PC-9 (cell line): ENCODE results near the gene PPP1R27. TPM values are rescaled to one million over a fixed set of nuclear protein-coding genes. Genes with fewer than 3 reads are reported as not detected.
A peak's percentile ranks its signal among the peaks of the same experiment; 100 is the strongest.

Source experiments
- BruUV-seq: library from RNA; stranded (reverse); fragments of 400-500 nt; replicated peaks from 2 replicates; lab custom pipeline; 2021; lab: Mats Ljungman, UMichigan
- CTCF ChIA-PET: fragments of 300-600 bp; sonication (Branson Sonifier 250); formaldehyde crosslinking; loops from one replicate; lab custom pipeline; 2022; ENCODE audit warnings: antibody characterized with exemption; lab: Charles Lee
- POLR2A ChIA-PET: fragments of 300-600 bp; sonication (Branson Sonifier 250); formaldehyde crosslinking; loops from one replicate; lab custom pipeline; 2022; ENCODE audit warnings: antibody characterized with exemption; ENCODE audit not compliant: unreplicated experiment; lab: Charles Lee
- DNase-seq, 2 experiments: peaks; one replicate each; pipeline versions ENCODE4 v3.0.0 to v3.0.0-alpha.2; 2015 to 2022; ENCODE audit warnings: mixed read lengths in 1 of 2
- H2AFZ ChIP-seq: fragments of 200-600 bp; sonication (generic); 2 replicates; pipeline ENCODE4 v1.8.1; 2017; ENCODE audit warnings: antibody characterized with exemption
- H3F3A ChIP-seq: fragments of 200-600 bp; sonication (generic); 2 replicates; pipeline ENCODE4 v1.8.1; 2017; ENCODE audit warnings: antibody characterized with exemption, mild to moderate bottlenecking, low read depth; ENCODE audit not compliant: insufficient read depth
- H3K27ac ChIP-seq: fragments of 200-600 bp; sonication (generic); 2 replicates; pipeline ENCODE4 v1.6.1; 2016; ENCODE audit warnings: mixed run types
- H3K27me3 ChIP-seq: fragments of 200-600 bp; sonication (generic); 2 replicates; pipeline ENCODE4 v1.6.1; 2016; ENCODE audit warnings: low read depth, mixed run types; ENCODE audit not compliant: insufficient read depth
- H3K36me3 ChIP-seq: fragments of 200-600 bp; sonication (generic); 2 replicates; pipeline ENCODE4 v1.6.1; 2016; ENCODE audit warnings: low read depth, mixed run types
- H3K4me1 ChIP-seq: fragments of 200-600 bp; sonication (generic); replicated peaks from 2 replicates; pipeline ENCODE4 v1.6.1; 2016; ENCODE audit warnings: mixed run types; ENCODE audit not compliant: insufficient read depth
- H3K4me2 ChIP-seq: fragments of 200-600 bp; sonication (generic); 2 replicates; pipeline ENCODE4 v1.6.1; 2017; ENCODE audit warnings: mixed run types
- H3K4me3 ChIP-seq: fragments of 200-600 bp; sonication (generic); 2 replicates; pipeline ENCODE4 v1.6.1; 2016; ENCODE audit warnings: mixed run types
- H3K79me2 ChIP-seq: fragments of 200-600 bp; sonication (generic); 2 replicates; pipeline ENCODE4 v1.6.1; 2017; ENCODE audit warnings: low read depth, mixed run types
- H3K9me2 ChIP-seq: fragments of 200-600 bp; sonication (generic); 2 replicates; pipeline ENCODE4 v1.8.1; 2017; ENCODE audit warnings: mild to moderate bottlenecking; ENCODE audit not compliant: insufficient read depth
- H3K9me3 ChIP-seq: fragments of 200-600 bp; sonication (generic); 2 replicates; pipeline ENCODE4 v1.8.1; 2016; ENCODE audit warnings: low read depth; ENCODE audit not compliant: insufficient read depth
- H4K20me1 ChIP-seq: fragments of 200-600 bp; sonication (generic); 2 replicates; pipeline ENCODE4 v1.8.1; 2017; ENCODE audit not compliant: insufficient read depth
- CTCF ChIP-seq: fragments of 200-600 bp; sonication (generic); conservative IDR thresholded peaks from 2 replicates; pipeline ENCODE4 v1.6.1; 2017; ENCODE audit warnings: mixed run types, antibody characterized with exemption, mild to moderate bottlenecking, moderate library complexity
- EZH2 ChIP-seq: fragments of 200-600 bp; sonication (generic); IDR thresholded peaks from 2 replicates; pipeline ENCODE4 v1.8.0; 2017; ENCODE audit warnings: antibody characterized with exemption, low read depth
- intact Hi-C: fragments of 100-400 bp; cut with micrococcal nuclease; formaldehyde crosslinking; loops from one replicate; pipeline ENCODE4 v1.10.0; 2022; ENCODE audit not compliant: unreplicated experiment
- total RNA-seq: library from RNA; stranded (reverse); gene quantifications from 2 replicates; pipeline ENCODE4 v1.2.3, GENCODE V29; 2021

Gene PPP1R27
- total RNA-seq, 1 experiment from 2014 or later, result not detected

- Histone ChIP-seq H3K4me2 (peak overlapping the region; percentile 81), H3K4me1 (no peaks in the 10 kb centered on the region), H3K9me3 (no peaks in the 10 kb centered on the region), H3K9me2 (no peaks in the 10 kb centered on the region), H3F3A (peaks cover 25% of the 10 kb centered on the region; the same call in 1 of the 2 replicates), H3K79me2 (peaks cover 71% of the 10 kb centered on the region), H2AFZ (peak overlapping the region; percentile 68), H4K20me1 (peaks cover 36% of the 10 kb centered on the region), H3K4me3 (peak overlapping the region; percentile 86), H3K36me3 (peaks cover 10% of the 10 kb centered on the region; the same call in 1 of the 2 replicates), H3K27me3 (no peaks in the 10 kb centered on the region), H3K27ac (peak overlapping the region; percentile 80)
- TSS peak; percentile 33 for BruUV-seq
- POLR2A ChIA-PET, result interaction anchor here (0.5 to 0.7 kb wide), 4 partner anchors 8 to 507 kb away, joined by 3 to 11 read pairs (median 4); no protein-coding TSS in a partner anchor
- intact Hi-C loops, result loop anchor here (1.0 to 2.0 kb wide), 2 partner anchors 28 to 148 kb away; partner anchors contain the start of genes MCRIP1 and SLC25A10
- TF ChIP-seq EZH2 (no peak), CTCF (no peak)
- DNase-seq, result peak; percentile 99
- CTCF ChIA-PET, result interaction anchor here (0.7 kb wide), 1 partner anchor 137 kb away, joined by 3 read pairs; no protein-coding TSS in a partner anchor
Measured at GRCh38 chr17:81860756-81861568, 26.1 kb upstream of the PPP1R27 start.

- no TSS peak for BruUV-seq
- DNase-seq, result peak in 1 of 2 experiments; percentile 41
- ChIA-PET CTCF (no interaction called here), POLR2A (interaction anchor here (0.5 to 0.7 kb wide), 5 partner anchors 68 to 871 kb away, joined by 3 to 6 read pairs (median 4); partner anchors contain the start of gene FSCN2)
- Histone ChIP-seq H3K36me3 (peaks cover 10% of the 10 kb centered on the region; the same call in 1 of the 2 replicates), H2AFZ (peak within 1 kb of the TSS; percentile 68), H3K4me3 (peak within 1 kb of the TSS; percentile 91), H3K79me2 (peaks cover 75% of the 10 kb centered on the region), H3K27me3 (no peaks in the 10 kb centered on the region), H4K20me1 (peaks cover 36% of the 10 kb centered on the region), H3F3A (peaks cover 16% of the 10 kb centered on the region; the same call in 1 of the 2 replicates), H3K4me1 (no peaks in the 10 kb centered on the region), H3K9me2 (no peaks in the 10 kb centered on the region), H3K9me3 (no peaks in the 10 kb centered on the region), H3K27ac (peak within 1 kb of the TSS; percentile 80), H3K4me2 (peak within 1 kb of the TSS; percentile 94)
- TF ChIP-seq EZH2, result no peak
- TF ChIP-seq CTCF, result no peak
- intact Hi-C loops, result loop anchor here (1.0 to 2.0 kb wide), 3 partner anchors 26 to 147 kb away; partner anchors contain the start of genes MCRIP1 and SLC25A10
Measured at GRCh38 chr17:81859906-81860755, 25.3 kb upstream of the PPP1R27 start, which contains the start of gene P4HB. TSS of gene P4HB (minus strand) at chr17:81860535. CDS start at chr17:81860471, 64 bp downstream.
